NCI-H1436 (cell line): ENCODE data around the gene NCAPD2.
A peak's percentile ranks its signal among the peaks of the same experiment; 100 is the strongest.

ENCODE experiments used
- DNase-seq: peaks from one replicate; lab custom pipeline; 2025; lab: John Stamatoyannopoulos, UW

NCAPD2 gene, protein sequence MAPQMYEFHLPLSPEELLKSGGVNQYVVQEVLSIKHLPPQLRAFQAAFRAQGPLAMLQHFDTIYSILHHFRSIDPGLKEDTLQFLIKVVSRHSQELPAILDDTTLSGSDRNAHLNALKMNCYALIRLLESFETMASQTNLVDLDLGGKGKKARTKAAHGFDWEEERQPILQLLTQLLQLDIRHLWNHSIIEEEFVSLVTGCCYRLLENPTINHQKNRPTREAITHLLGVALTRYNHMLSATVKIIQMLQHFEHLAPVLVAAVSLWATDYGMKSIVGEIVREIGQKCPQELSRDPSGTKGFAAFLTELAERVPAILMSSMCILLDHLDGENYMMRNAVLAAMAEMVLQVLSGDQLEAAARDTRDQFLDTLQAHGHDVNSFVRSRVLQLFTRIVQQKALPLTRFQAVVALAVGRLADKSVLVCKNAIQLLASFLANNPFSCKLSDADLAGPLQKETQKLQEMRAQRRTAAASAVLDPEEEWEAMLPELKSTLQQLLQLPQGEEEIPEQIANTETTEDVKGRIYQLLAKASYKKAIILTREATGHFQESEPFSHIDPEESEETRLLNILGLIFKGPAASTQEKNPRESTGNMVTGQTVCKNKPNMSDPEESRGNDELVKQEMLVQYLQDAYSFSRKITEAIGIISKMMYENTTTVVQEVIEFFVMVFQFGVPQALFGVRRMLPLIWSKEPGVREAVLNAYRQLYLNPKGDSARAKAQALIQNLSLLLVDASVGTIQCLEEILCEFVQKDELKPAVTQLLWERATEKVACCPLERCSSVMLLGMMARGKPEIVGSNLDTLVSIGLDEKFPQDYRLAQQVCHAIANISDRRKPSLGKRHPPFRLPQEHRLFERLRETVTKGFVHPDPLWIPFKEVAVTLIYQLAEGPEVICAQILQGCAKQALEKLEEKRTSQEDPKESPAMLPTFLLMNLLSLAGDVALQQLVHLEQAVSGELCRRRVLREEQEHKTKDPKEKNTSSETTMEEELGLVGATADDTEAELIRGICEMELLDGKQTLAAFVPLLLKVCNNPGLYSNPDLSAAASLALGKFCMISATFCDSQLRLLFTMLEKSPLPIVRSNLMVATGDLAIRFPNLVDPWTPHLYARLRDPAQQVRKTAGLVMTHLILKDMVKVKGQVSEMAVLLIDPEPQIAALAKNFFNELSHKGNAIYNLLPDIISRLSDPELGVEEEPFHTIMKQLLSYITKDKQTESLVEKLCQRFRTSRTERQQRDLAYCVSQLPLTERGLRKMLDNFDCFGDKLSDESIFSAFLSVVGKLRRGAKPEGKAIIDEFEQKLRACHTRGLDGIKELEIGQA (N-terminal part only)

DNA sequence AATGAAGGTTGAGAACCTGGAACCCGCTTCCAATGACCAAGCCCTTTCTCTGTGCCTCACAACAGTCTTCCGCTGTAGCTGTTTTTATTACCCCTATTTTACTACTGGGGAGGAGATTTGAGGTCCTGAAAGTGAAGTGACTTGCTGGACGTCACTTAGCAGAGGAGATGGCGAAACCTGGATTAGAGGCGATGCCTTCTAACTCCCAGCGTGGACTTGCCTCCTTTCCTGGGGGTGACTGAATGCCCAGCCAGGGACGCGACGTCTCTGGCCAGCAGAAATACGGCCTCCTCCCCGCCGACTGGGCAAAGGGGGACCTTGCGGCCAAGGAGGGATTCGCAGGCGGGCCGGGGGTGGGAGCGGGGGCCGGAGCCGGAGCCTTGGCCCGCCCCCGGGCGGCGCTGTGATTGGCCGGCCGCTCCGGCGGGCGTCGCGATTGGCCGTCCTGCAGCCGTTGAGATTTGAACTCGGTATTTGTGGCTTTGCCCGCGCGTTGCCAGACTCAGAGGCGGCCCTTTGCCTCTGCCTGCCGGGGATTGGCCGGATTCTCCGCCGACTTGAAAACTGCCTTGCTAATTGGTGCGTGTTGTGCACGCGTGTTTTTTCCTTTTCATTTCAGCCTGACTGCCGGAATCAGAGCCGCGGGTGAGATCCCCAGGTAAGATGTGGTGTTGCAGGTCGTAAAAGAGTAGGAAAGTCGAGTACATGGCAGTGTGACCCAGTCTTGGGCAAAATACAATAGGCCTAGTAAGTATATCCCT is at the start of gene NCAPD2:
Gene NCAPD2 (plus strand): TSS at position 606 of the 761 bp plus-strand sequence. CDS start 997 bp downstream, outside the sequence.
- DNase-seq = peak; percentile 95

- DNase-seq = no peak
Observed at GRCh38 chr12:6444704-6445688, 48.9 kb upstream of the NCAPD2 start, which contains the start of gene CD27. Gene CD27 (plus strand): TSS chr12:6444955. CDS start chr12:6445096, 141 bp downstream.

DNA sequence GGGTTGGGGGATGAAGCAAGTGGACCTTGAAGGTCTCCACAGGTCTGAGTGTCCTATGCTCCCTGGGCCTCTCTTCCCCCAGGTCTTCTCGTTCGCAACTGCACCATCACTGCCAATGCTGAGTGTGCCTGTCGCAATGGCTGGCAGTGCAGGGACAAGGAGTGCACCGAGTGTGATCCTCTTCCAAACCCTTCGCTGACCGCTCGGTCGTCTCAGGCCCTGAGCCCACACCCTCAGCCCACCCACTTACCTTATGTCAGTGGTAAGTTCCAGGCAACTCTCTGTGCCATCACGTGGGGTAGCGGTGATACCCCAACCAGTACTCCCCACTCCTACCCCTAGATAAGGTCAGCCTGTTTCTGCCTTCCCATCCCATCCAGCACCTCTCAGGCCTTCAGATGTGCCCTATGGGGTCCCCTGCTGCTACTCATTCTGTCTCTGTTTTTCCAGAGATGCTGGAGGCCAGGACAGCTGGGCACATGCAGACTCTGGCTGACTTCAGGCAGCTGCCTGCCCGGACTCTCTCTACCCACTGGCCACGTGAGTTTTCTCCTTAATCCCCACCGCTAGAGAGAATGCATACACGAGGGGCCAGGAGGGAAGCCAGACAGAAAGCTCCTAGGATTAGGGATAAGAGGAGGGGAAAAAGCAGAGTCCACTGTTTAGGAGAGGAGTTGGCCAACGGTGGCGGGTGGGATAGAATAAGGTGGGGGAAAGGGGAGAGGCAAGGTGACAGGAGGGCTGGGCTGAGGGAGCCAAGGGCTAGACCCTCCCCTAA is 43.6 kb upstream of the NCAPD2 start:
- no peak for DNase-seq

DNA sequence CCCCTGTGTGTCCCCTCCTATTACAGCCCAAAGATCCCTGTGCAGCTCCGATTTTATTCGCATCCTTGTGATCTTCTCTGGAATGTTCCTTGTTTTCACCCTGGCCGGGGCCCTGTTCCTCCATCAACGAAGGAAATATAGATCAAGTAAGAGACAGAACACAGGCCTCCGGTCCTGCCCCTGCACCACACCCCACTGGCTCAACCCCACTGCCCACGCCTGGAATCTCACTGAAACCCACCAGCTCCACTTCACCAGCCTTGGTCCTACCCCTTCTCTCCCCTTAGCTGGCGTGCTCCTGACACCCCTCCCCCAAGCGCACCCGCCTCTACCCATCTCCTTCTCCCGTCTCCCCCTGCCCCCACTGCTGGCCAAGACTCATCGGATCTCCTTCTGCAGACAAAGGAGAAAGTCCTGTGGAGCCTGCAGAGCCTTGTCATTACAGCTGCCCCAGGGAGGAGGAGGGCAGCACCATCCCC is 43.0 kb upstream of the NCAPD2 start:
- no peak for DNase-seq

GRCh38 chr12:6451348-6452244 is 42.3 kb upstream of the NCAPD2 start, which contains the start of gene TAPBPL:
Gene TAPBPL (plus strand): TSS chr12:6452042. CDS start chr12:6452249, 207 bp downstream.
- DNase-seq = peak; percentile 72

DNA sequence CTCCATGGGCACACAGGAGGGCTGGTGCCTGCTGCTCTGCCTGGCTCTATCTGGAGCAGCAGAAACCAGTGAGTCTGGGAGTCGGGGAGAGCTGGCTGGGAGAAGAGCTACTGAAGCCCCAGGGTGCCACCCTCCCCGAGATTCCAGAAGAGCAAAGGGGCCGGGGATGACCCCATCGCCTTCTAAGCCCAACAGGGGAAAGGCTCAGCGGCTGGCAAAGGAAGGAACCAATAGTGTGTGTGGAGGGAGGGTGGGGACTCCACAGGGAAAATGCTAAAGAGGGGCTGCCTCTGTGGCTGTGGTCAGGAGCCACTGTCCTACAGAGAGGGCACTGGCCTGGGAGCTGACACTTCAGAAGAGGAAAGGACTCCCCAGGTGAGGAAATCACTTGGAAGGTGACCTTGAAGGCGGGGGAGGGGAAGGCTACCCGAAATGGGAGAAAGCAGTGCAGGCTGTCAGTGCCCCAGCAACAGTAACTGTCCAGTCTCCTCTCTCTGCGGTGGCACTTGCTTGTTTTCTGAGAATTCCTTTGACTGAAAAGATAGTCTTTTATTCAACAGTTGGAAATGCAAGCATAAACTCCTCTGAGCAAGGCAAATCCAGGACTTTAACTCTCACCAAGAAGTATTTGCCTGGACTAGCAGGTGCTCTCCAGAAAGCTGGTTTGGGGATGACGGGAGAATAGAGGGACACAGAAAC is 41.5 kb upstream of the NCAPD2 start:
- DNase-seq = no peak

GRCh38 chr12:6452944-6453630 is 40.8 kb upstream of the NCAPD2 start:
- DNase-seq = no peak

- DNase-seq = no peak
Observed at GRCh38 chr12:6457220-6457945, 36.5 kb upstream of the NCAPD2 start.

DNA sequence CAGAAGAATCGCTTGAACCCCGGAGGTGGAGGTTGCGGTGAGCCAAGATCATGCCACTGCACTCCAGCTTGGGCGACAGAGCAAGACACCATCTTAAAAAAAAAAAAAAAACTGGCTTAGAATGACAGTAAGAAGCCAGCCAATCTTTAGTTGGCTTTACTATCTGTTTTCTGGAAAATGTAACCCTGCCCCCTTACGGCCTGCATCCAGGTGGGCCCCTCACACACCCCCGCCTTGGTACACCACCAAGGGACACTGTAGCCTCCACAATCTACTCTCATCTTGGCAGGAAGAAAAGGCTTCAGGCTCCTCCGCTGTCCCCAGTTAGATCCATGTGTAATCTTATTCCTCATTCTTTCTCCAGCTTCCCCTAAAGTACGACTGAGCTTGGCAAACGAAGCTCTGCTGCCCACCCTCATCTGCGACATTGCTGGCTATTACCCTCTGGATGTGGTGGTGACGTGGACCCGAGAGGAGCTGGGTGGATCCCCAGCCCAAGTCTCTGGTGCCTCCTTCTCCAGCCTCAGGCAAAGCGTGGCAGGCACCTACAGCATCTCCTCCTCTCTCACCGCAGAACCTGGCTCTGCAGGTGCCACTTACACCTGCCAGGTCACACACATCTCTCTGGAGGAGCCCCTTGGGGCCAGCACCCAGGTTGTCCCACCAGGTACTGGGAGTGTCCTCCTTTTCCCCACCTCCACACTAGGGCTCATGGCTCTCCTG is 35.5 kb upstream of the NCAPD2 start:
- DNase-seq = peak; percentile 73

DNA sequence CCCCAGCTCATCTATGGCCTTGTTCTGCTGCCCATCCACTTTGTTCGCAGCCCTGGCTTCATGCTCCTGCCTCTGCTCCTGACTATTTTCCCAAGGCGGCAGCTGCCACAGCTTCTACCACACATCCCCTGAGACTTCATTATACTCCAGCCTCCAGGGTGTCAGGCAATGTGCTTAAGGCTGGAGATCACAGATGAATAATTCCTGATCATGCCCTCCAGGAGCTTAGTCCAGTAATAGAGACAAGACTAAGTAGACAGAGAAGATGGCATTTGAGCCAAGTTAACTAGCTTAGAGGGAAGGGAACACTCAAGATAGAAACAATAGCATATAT is 34.9 kb upstream of the NCAPD2 start:
- DNase-seq = peak; percentile 73

GRCh38 chr12:6460751-6461371 is 33.0 kb upstream of the NCAPD2 start:
- no peak for DNase-seq

- no peak for DNase-seq
Observed at GRCh38 chr12:6461401-6462233, 32.3 kb upstream of the NCAPD2 start.

- DNase-seq = no peak
Observed at GRCh38 chr12:6462234-6462995, 31.5 kb upstream of the NCAPD2 start.
